GM12878 (cell line): ENCODE measurements around the gene MPP2. TPM values are rescaled to one million over a fixed set of nuclear protein-coding genes. Genes with fewer than 3 reads are reported as not detected.

Experiments used
- ATAC-seq: fragments of 200-7000 bp; cut with Tn5 transposase; 3 replicates; pipeline ENCODE4 v1.9.1; 2020; ENCODE audit warnings: mild to moderate bottlenecking, moderate library complexity
- BruUV-seq: library from RNA; stranded (reverse); fragments of 400-500 nt; replicated peaks from 2 replicates; lab custom pipeline; 2021; lab: Mats Ljungman, UMichigan
- CTCF ChIA-PET: fragments of 300-600 bp; sonication (Branson Sonifier 250); formaldehyde crosslinking; extraction: SDS; loops from one replicate; lab custom pipeline; 2021; ENCODE audit warnings: inconsistent platforms; lab: Yijun Ruan, JAX
- POLR2A ChIA-PET: fragments of 350-600 bp; formaldehyde crosslinking; extraction: SDS; loops from one replicate; lab custom pipeline; 2021; ENCODE audit warnings: inconsistent platforms; lab: Charles Lee
- RAD21 ChIA-PET: fragments of 300-600 bp; sonication (Branson Sonifier 250); formaldehyde crosslinking; loops from one replicate; lab custom pipeline; 2023; ENCODE audit warnings: antibody characterized with exemption; ENCODE audit not compliant: unreplicated experiment; lab: Charles Lee
- SMC1A ChIA-PET: fragments of 300-600 bp; sonication (Branson Sonifier 250); formaldehyde crosslinking; loops from one replicate; lab custom pipeline; 2023; ENCODE audit not compliant: unreplicated experiment, uncharacterized antibody; lab: Charles Lee
- DNase-seq: peaks from one replicate; pipeline ENCODE4 v3.0.0-alpha.2; 2011; ENCODE audit warnings: low read depth, low spot score
- FAIRE-seq: peaks from 3 replicates; lab custom pipeline; 2011; peaks lifted over from hg19 to GRCh38; lab: Jason Lieb, UNC
- H2AFZ ChIP-seq: 2 replicates; pipeline ENCODE4 v1.6.0; 2011; ENCODE audit warnings: low read depth, low read length, control low read depth; ENCODE audit not compliant: control insufficient read depth
- H3K27ac ChIP-seq: 2 replicates; pipeline ENCODE4 v1.5.1; 2011; ENCODE audit warnings: control low read depth; ENCODE audit not compliant: control insufficient read depth, insufficient read depth
- H3K27me3 ChIP-seq, 2 experiments: replicated peaks in 1 of 2; 2 replicates each; pipeline versions ENCODE4 v1.6.0 to v1.6.1; 2011; ENCODE audit warnings: low read length in 1 of 2; ENCODE audit not compliant: control insufficient read depth in 2 of 2, insufficient read depth in 2 of 2
- H3K36me3 ChIP-seq, 2 experiments: 2 replicates each; pipeline ENCODE4 v1.5.1; 2011; ENCODE audit warnings: low read length in 1 of 2; ENCODE audit not compliant: control insufficient read depth in 2 of 2, insufficient read depth in 2 of 2
- H3K4me1 ChIP-seq: 2 replicates; pipeline ENCODE4 v1.6.1; 2011; ENCODE audit warnings: mild to moderate bottlenecking, low read length, moderate library complexity, mixed read lengths; ENCODE audit not compliant: control insufficient read depth, insufficient read depth
- H3K4me2 ChIP-seq: 2 replicates; pipeline ENCODE4 v1.6.0; 2011; ENCODE audit warnings: control low read depth; ENCODE audit not compliant: control insufficient read depth, insufficient read depth
- H3K4me3 ChIP-seq: fragments of 200-600 bp; sonication (generic); 2 replicates; pipeline ENCODE4 v1.5.1; 2016
- H3K79me2 ChIP-seq: 2 replicates; pipeline ENCODE4 v1.6.0; 2011; ENCODE audit warnings: low read length; ENCODE audit not compliant: control insufficient read depth, insufficient read depth
- H3K9ac ChIP-seq: 2 replicates; pipeline ENCODE4 v1.8.0; 2011; ENCODE audit warnings: low read length, control low read depth, mixed read lengths; ENCODE audit not compliant: control insufficient read depth, insufficient read depth
- H3K9me3 ChIP-seq: replicated peaks from 3 replicates; pipeline ENCODE4 v1.5.1; 2011; ENCODE audit warnings: mild to moderate bottlenecking, low read length; ENCODE audit not compliant: control insufficient read depth, insufficient read depth
- H4K20me1 ChIP-seq: 2 replicates; pipeline ENCODE4 v1.6.0; 2011; ENCODE audit not compliant: control insufficient read depth, insufficient read depth
- CREB1 ChIP-seq: IDR thresholded peaks from 2 replicates; pipeline ENCODE4 v1.6.1; 2012; ENCODE audit warnings: low read depth, mild to moderate bottlenecking, inconsistent platforms
- ETV6 ChIP-seq, 2 experiments: fragments of 450-650 bp in 1 of 2; IDR thresholded peaks in 1 of 2; conservative IDR thresholded peaks in 1 of 2; 2 replicates each; pipeline ENCODE4 v1.6.1; 2014; ENCODE audit warnings: antibody characterized with exemption in 1 of 2, borderline replicate concordance in 1 of 2, low read depth in 1 of 2, mild to moderate bottlenecking in 1 of 2, moderate library complexity in 1 of 2
- GATAD2B ChIP-seq: fragments of 450-650 bp; conservative IDR thresholded peaks from 2 replicates; pipeline ENCODE4 v1.6.1; 2017; ENCODE audit warnings: low read depth, mild to moderate bottlenecking, moderate library complexity
- MEF2B ChIP-seq: fragments of 450-650 bp; IDR thresholded peaks from 2 replicates; pipeline ENCODE4 v1.6.1; 2018; ENCODE audit warnings: mild to moderate bottlenecking, moderate library complexity; ENCODE audit not compliant: partially characterized antibody, poor library complexity, severe bottlenecking
- MLLT1 ChIP-seq: fragments of 450-650 bp; IDR thresholded peaks from 2 replicates; pipeline ENCODE4 v1.6.1; 2016; ENCODE audit warnings: mild to moderate bottlenecking
- NRF1 ChIP-seq: conservative IDR thresholded peaks from 2 replicates; pipeline ENCODE4 v1.6.1; 2011; ENCODE audit warnings: mild to moderate bottlenecking, low read depth, low read length, improper control_type of control experiment
- RELA ChIP-seq: fragments of 450-650 bp; IDR thresholded peaks from 2 replicates; pipeline ENCODE4 v1.8.0; 2014; ENCODE audit warnings: borderline replicate concordance; ENCODE audit not compliant: partially characterized antibody
- SMAD1 ChIP-seq: fragments of 450-650 bp; IDR thresholded peaks from 2 replicates; pipeline ENCODE4 v1.6.1; 2018; ENCODE audit warnings: mild to moderate bottlenecking, low read depth; ENCODE audit not compliant: partially characterized antibody
- SMARCA5 ChIP-seq: fragments of 450-650 bp; IDR thresholded peaks from 2 replicates; pipeline ENCODE4 v1.6.1; 2017; ENCODE audit warnings: mild to moderate bottlenecking
- SREBF2 ChIP-seq: IDR thresholded peaks from 2 replicates; pipeline ENCODE4 v1.6.1; 2012; ENCODE audit warnings: mild to moderate bottlenecking, low read length
- YY1 ChIP-seq: IDR thresholded peaks from 2 replicates; pipeline ENCODE4 v1.6.1; 2011; ENCODE audit warnings: low read depth, mild to moderate bottlenecking, low read length
- ZBTB4 ChIP-seq: fragments of 450-650 bp; formaldehyde crosslinking; IDR thresholded peaks from 2 replicates; pipeline ENCODE4 v1.4.0; 2022; ENCODE audit warnings: mild to moderate bottlenecking, moderate library complexity
- WGBS: methylation state at CpG from one replicate; pipeline ENCODE4 v1.1.6; 2016; ENCODE audit warnings: low lambda C conversion rate; ENCODE audit not compliant: insufficient replicate concordance, insufficient coverage; ENCODE audit errors: missing lambda C conversion rate; 5-methylcytosine and 5-hydroxymethylcytosine counted together
- in situ Hi-C: fragments of 300-500 bp; cut with MboI; formaldehyde crosslinking; loops from 9 replicates; pipeline ENCODE4 v1.14.3; 2018; ENCODE audit warnings: mixed read lengths
- intact Hi-C: fragments of 100-400 bp; cut with micrococcal nuclease; formaldehyde crosslinking; loops from one replicate; pipeline ENCODE4 v1.14.2; 2022; ENCODE audit not compliant: unreplicated experiment
- polyA plus RNA-seq, 11 experiments: library from polyadenylated mRNA; depleted of rRNA in 4 of 11; unstranded in 6 of 11; stranded (reverse) in 5 of 11; fragments of >200 nt; fragmentation: Nextera tagmentation in 4 of 11; fragmentation: Illumina TruSeq in 1 of 11; extraction: Ambion mirVana in 4 of 11; extraction: Trizol in 1 of 11; gene quantifications; 1 replicate in 1 of 11; 2 replicates in 10 of 11; pipeline versions ENCODE4 v1.2.1 to v1.2.3, GENCODE V29; 2011 to 2016; ENCODE audit warnings: inconsistent platforms in 2 of 11, missing spikeins in 2 of 11, low read depth in 1 of 11
- total RNA-seq, 4 experiments: library from RNA; depleted of rRNA in 3 of 4; stranded (reverse); fragments of >200 nt in 3 of 4; fragmentation: Illumina TruSeq in 1 of 4; extraction: Trizol in 1 of 4; gene quantifications; 2 replicates each; pipeline versions ENCODE4 v1.2.1 to v1.2.3, GENCODE V29; 2013 to 2021
- TF ChIP-seq, protein P1 (sequence below): IDR thresholded peaks from 2 replicates; pipeline ENCODE4 v1.6.1; 2011; ENCODE audit warnings: mild to moderate bottlenecking, low read depth, low read length, moderate library complexity; ENCODE audit not compliant: insufficient replicate concordance

The MPP2 gene
- total and polyA plus RNA-seq, 10 of the 15 experiments (the other 5 are each of a cell fraction or from before 2014, with no cell fraction given), result 0.02 to 0.23 (median 0.15) TPM; not detected in 2

- Histone ChIP-seq H2AFZ (no peak overlapping the region), H3K27ac (no peak overlapping the region), H4K20me1 (no peaks in the 10 kb centered on the region), H3K9me3 (no peaks in the 10 kb centered on the region), H3K4me3 (no peak overlapping the region), H3K36me3 (no peaks in the 10 kb centered on the region), H3K79me2 (no peaks in the 10 kb centered on the region), H3K4me2 (no peak overlapping the region), H3K9ac (no peak overlapping the region), H3K27me3 (no peaks in the 10 kb centered on the region; a peak in 1 of 4 replicates), H3K4me1 (no peaks in the 10 kb centered on the region)
- POLR2A ChIA-PET, result interaction anchor here (0.6 kb wide), 3 partner anchors 13 to 197 kb away, joined by 3 read pairs; no protein-coding TSS in a partner anchor
- no peak for ATAC-seq
- no peak for TF ChIP-seq GATAD2B
- TF ChIP-seq RELA, result no peak
- TF ChIP-seq SMAD1, result no peak
- TF ChIP-seq YY1, result no peak
- TF ChIP-seq, protein P1, sequence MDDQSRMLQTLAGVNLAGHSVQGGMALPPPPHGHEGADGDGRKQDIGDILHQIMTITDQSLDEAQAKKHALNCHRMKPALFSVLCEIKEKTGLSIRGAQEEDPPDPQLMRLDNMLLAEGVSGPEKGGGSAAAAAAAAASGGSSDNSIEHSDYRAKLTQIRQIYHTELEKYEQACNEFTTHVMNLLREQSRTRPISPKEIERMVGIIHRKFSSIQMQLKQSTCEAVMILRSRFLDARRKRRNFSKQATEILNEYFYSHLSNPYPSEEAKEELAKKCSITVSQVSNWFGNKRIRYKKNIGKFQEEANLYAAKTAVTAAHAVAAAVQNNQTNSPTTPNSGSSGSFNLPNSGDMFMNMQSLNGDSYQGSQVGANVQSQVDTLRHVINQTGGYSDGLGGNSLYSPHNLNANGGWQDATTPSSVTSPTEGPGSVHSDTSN, result no peak
- TF ChIP-seq CREB1, result no peak
- TF ChIP-seq ETV6 (conservative IDR thresholded peaks at IDR 0.05 in 1 of 2, IDR thresholded peaks at IDR 0.05 in 1 of 2; ENCODE audit: borderline replicate concordance in 1 of 2, low read depth in 1 of 2), result no peak
- no peak for TF ChIP-seq MEF2B
- no peak for TF ChIP-seq SREBF2
- TF ChIP-seq NRF1, result no peak
- TF ChIP-seq ZBTB4 (CRISPR knock-in tag), result no peak
- no peak for TF ChIP-seq SMARCA5
- TF ChIP-seq MLLT1, result no peak
- CTCF ChIA-PET, result interaction anchor here (0.6 to 0.9 kb wide), 3 partner anchors 10 to 19 kb away, joined by 3 read pairs; no protein-coding TSS in a partner anchor
- WGBS, result 0% methylated on average over 4 of the region's 4 CpGs
- no peak for FAIRE-seq
- RAD21 ChIA-PET, result no interaction called here
- BruUV-seq, result no TSS peak
- in situ Hi-C loops, result no loop called here
- no peak for DNase-seq
- intact Hi-C loops, result no loop called here
- SMC1A ChIA-PET, result no interaction called here
Measured at GRCh38 chr17:43864161-43864984, 43.0 kb downstream of the MPP2 start.
